A673 (cell line): ENCODE data around the gene ACOT8.

Experiments
- EZH2 ChIP-seq: fragments of 200-600 bp; sonication (generic); IDR thresholded peaks from 2 replicates; pipeline ENCODE4 v1.6.1; 2017; ENCODE audit warnings: borderline replicate concordance, low read depth, mild to moderate bottlenecking, mixed read lengths, antibody characterized with exemption, low read length; ENCODE audit not compliant: poor library complexity, severe bottlenecking
- TF ChIP-seq, protein P1 (sequence below): fragments of 300-800, 200-600 bp; sonication (generic); conservative IDR thresholded peaks from 2 replicates; pipeline ENCODE4 v1.5.1; 2017; ENCODE audit warnings: low read depth, mild to moderate bottlenecking, antibody characterized with exemption, low read length, moderate library complexity, mixed read lengths

DNA sequence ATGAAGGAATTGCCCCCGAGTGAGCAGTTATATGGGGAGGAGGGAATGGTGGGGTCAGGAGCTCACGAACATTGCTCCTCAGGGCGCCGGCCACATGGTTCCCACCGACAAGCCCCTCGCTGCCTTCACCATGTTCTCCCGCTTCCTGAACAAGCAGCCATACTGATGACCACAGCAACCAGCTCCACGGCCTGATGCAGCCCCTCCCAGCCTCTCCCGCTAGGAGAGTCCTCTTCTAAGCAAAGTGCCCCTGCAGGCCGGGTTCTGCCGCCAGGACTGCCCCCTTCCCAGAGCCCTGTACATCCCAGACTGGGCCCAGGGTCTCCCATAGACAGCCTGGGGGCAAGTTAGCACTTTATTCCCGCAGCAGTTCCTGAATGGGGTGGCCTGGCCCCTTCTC, 41.1 kb upstream of the ACOT8 start:
- TF ChIP-seq, protein P1, sequence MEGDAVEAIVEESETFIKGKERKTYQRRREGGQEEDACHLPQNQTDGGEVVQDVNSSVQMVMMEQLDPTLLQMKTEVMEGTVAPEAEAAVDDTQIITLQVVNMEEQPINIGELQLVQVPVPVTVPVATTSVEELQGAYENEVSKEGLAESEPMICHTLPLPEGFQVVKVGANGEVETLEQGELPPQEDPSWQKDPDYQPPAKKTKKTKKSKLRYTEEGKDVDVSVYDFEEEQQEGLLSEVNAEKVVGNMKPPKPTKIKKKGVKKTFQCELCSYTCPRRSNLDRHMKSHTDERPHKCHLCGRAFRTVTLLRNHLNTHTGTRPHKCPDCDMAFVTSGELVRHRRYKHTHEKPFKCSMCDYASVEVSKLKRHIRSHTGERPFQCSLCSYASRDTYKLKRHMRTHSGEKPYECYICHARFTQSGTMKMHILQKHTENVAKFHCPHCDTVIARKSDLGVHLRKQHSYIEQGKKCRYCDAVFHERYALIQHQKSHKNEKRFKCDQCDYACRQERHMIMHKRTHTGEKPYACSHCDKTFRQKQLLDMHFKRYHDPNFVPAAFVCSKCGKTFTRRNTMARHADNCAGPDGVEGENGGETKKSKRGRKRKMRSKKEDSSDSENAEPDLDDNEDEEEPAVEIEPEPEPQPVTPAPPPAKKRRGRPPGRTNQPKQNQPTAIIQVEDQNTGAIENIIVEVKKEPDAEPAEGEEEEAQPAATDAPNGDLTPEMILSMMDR, result no peak
- no peak for TF ChIP-seq EZH2
